WTC11 (cell line): Measurements from ENCODE around the gene TRIM4. TPM values are rescaled to one million over a fixed set of nuclear protein-coding genes. Genes with fewer than 3 reads are reported as not detected.

Source experiments
- ATAC-seq: fragments of 200-7000 bp; cut with Tn5 transposase; 2 replicates; pipeline ENCODE4 v1.10.0; 2021; ENCODE audit warnings: mild to moderate bottlenecking, moderate library complexity
- Bru-seq: library from RNA; stranded (reverse); fragments of 400-500 nt; gene quantifications from one replicate; lab custom pipeline; 2021; lab: Mats Ljungman, UMichigan
- CTCF ChIA-PET: fragments of 300-600 bp; sonication (Branson Sonifier 250); formaldehyde crosslinking; loops from one replicate; lab custom pipeline; 2021; ENCODE audit warnings: antibody characterized with exemption; lab: Charles Lee
- POLR2A ChIA-PET: fragments of 350-600 bp; sonication (Branson Sonifier 250); formaldehyde crosslinking; loops from one replicate; lab custom pipeline; 2021; ENCODE audit warnings: antibody characterized with exemption; lab: Charles Lee
- DNase-seq: peaks from one replicate; pipeline ENCODE4 v3.0.0; 2021; ENCODE audit warnings: low spot score
- H3K27ac Mint-ChIP-seq: 2 replicates; pipeline ENCODE4 v1.8.0; 2021; ENCODE audit warnings: mixed read lengths
- H3K27me3 Mint-ChIP-seq: 2 replicates; pipeline ENCODE4 v1.8.0; 2021; ENCODE audit warnings: low read depth, mild to moderate bottlenecking, moderate library complexity, mixed read lengths
- H3K36me3 Mint-ChIP-seq: 2 replicates; pipeline ENCODE4 v1.8.0; 2021; ENCODE audit warnings: mixed read lengths
- H3K4me1 Mint-ChIP-seq: 2 replicates; pipeline ENCODE4 v1.8.0; 2022; ENCODE audit warnings: mixed read lengths
- H3K4me3 Mint-ChIP-seq: 2 replicates; pipeline ENCODE4 v1.8.0; 2021; ENCODE audit warnings: mild to moderate bottlenecking, moderate library complexity, mixed read lengths
- H3K9me3 Mint-ChIP-seq: 2 replicates; pipeline ENCODE4 v1.8.0; 2021; ENCODE audit warnings: mixed read lengths
- CREM ChIP-seq: sonication (generic); formaldehyde crosslinking; IDR thresholded peaks from 2 replicates; pipeline ENCODE4 v1.8.1; 2022; ENCODE audit warnings: mild to moderate bottlenecking, missing genetic modification reagents, moderate library complexity
- CTCF ChIP-seq: fragments of 200-600 bp; IDR thresholded peaks from 2 replicates; pipeline ENCODE4 v1.8.0; 2022; ENCODE audit warnings: antibody characterized with exemption
- E2F5 ChIP-seq: sonication (generic); formaldehyde crosslinking; IDR thresholded peaks from 2 replicates; pipeline ENCODE4 v1.8.1; 2022; ENCODE audit warnings: mild to moderate bottlenecking, moderate library complexity, missing genetic modification reagents
- ERG ChIP-seq: fragments of 250-450 bp; sonication (Bioruptor Pico); IDR thresholded peaks from 2 replicates; pipeline ENCODE4 v1.8.0; 2021; ENCODE audit warnings: mild to moderate bottlenecking
- ESRRA ChIP-seq: sonication (generic); formaldehyde crosslinking; IDR thresholded peaks from 2 replicates; pipeline ENCODE4 v1.8.1; 2022; ENCODE audit warnings: mild to moderate bottlenecking, missing genetic modification reagents, borderline replicate concordance
- FOXK1 ChIP-seq: sonication (generic); formaldehyde crosslinking; IDR thresholded peaks from 2 replicates; pipeline ENCODE4 v1.8.0; 2022; ENCODE audit warnings: mild to moderate bottlenecking, moderate library complexity, missing genetic modification reagents
- GABPB1 ChIP-seq: sonication (generic); formaldehyde crosslinking; IDR thresholded peaks from 2 replicates; pipeline ENCODE4 v1.8.1; 2023; ENCODE audit warnings: mild to moderate bottlenecking, missing genetic modification reagents
- HMGXB4 ChIP-seq: sonication (generic); formaldehyde crosslinking; IDR thresholded peaks from 2 replicates; pipeline ENCODE4 v1.8.1; 2023; ENCODE audit warnings: mild to moderate bottlenecking, moderate library complexity, missing genetic modification reagents
- JUN ChIP-seq: sonication (generic); formaldehyde crosslinking; IDR thresholded peaks from 2 replicates; pipeline ENCODE4 v1.8.0; 2023; ENCODE audit warnings: mild to moderate bottlenecking, missing genetic modification reagents
- MYBL2 ChIP-seq: sonication (generic); formaldehyde crosslinking; IDR thresholded peaks from 2 replicates; pipeline ENCODE4 v1.8.1; 2023; ENCODE audit warnings: mild to moderate bottlenecking, moderate library complexity, missing genetic modification reagents
- NFATC4 ChIP-seq: fragments of 250-450 bp; sonication (Bioruptor Pico); IDR thresholded peaks from 2 replicates; pipeline ENCODE4 v1.9.0; 2021; ENCODE audit warnings: mild to moderate bottlenecking
- NR2C2 ChIP-seq: sonication (generic); formaldehyde crosslinking; IDR thresholded peaks from 2 replicates; pipeline ENCODE4 v1.8.0; 2022; ENCODE audit warnings: mild to moderate bottlenecking, missing genetic modification reagents
- RELA ChIP-seq: sonication (generic); formaldehyde crosslinking; IDR thresholded peaks from 2 replicates; pipeline ENCODE4 v1.8.1; 2022; ENCODE audit warnings: missing genetic modification reagents, mild to moderate bottlenecking, borderline replicate concordance
- ZMAT4 ChIP-seq: fragments of 250-450 bp; sonication (Bioruptor Pico); IDR thresholded peaks from 2 replicates; pipeline ENCODE4 v1.9.0; 2021; ENCODE audit warnings: mild to moderate bottlenecking
- ZNF281 ChIP-seq: sonication (generic); formaldehyde crosslinking; IDR thresholded peaks from 2 replicates; pipeline ENCODE4 v1.8.0; 2023; ENCODE audit warnings: mild to moderate bottlenecking, missing genetic modification reagents
- ZNF532 ChIP-seq: fragments of 250-450 bp; sonication (Bioruptor Pico); IDR thresholded peaks from 2 replicates; pipeline ENCODE4 v1.9.0; 2021; ENCODE audit warnings: mild to moderate bottlenecking, borderline replicate concordance
- long read RNA-seq, 3 experiments: library from RNA in 1 of 3; library from capped mRNA in 1 of 3; library from polyadenylated mRNA in 1 of 3; unstranded in 2 of 3; stranded (forward) in 1 of 3; transcript quantifications; one replicate each; pipeline ENCODE4 v2.0.0, GENCODE V29; 2021
- total RNA-seq: library from RNA; stranded (reverse); gene quantifications from 3 replicates; pipeline ENCODE4 v1.2.3, GENCODE V29; 2021

The TRIM4 gene
- total RNA-seq (6.6 to 9.8 TPM (median 9.3 TPM) in 3 replicates), Bru-seq, nascent RNA (percentile 72 among the genes with signal in this experiment)
- long read RNA-seq, experiment 1, transcript TRIM4-201 (6 exons, 3,374 nt), result major isoform, 19 of 37 reads
- long read RNA-seq, experiment 1, transcript TRIM4-202 (6 exons, 1,942 nt), result minor isoform, 11 of 37 reads
- long read RNA-seq, experiment 1, partial matches to known transcripts, result 2 of 37 reads
- long read RNA-seq, experiment 1, other reads (novel, unspliced or antisense), result 5 of 37 reads
- long read RNA-seq, experiment 2, partial matches to known transcripts, result 1 of 17 reads
- long read RNA-seq, experiment 2, other reads (novel, unspliced or antisense), result 12 of 17 reads
- long read RNA-seq, experiment 3, result 0 reads

GRCh38 chr7:99918959-99919813 lies at the start of gene TRIM4:
Gene TRIM4 (minus strand): TSS chr7:99919530. CDS start chr7:99919401, 129 bp downstream.
- peaks cover 3% of the 10 kb centered on the region for H3K27me3 Mint-ChIP-seq
- H3K36me3 Mint-ChIP-seq, result peaks cover 42% of the 10 kb centered on the region
- CTCF ChIA-PET, result interaction anchor here (0.6 to 3.6 kb wide), 12 partner anchors 10 to 394 kb away, joined by 3 to 36 read pairs (median 6); partner anchors contain the start of genes GJC3 and ZSCAN25
- H3K27ac Mint-ChIP-seq, result peak within 1 kb of the TSS; percentile 89
- peak; percentile 94 for ATAC-seq
- POLR2A ChIA-PET, result interaction anchor here (0.6 to 1.9 kb wide), 8 partner anchors 25 to 847 kb away, joined by 3 to 10 read pairs (median 6); no protein-coding TSS in a partner anchor
- H3K4me3 Mint-ChIP-seq, result peak within 1 kb of the TSS; percentile 72
- H3K4me1 Mint-ChIP-seq, result peaks cover 7% of the 10 kb centered on the region
- peaks cover 35% of the 10 kb centered on the region for H3K9me3 Mint-ChIP-seq
- TF ChIP-seq CREM (no peak), NR2C2 (peak; percentile 10; the same call in 1 of the 2 replicates), GABPB1 (CRISPR knock-in tag) (peak; percentile 75), ZNF281 (CRISPR knock-in tag) (peak; percentile 63; the same call in 1 of the 2 replicates), HMGXB4 (peak; percentile 49; the same call in 1 of the 2 replicates), NFATC4 (no peak), ZMAT4 (CRISPR knock-in tag) (no peak), E2F5 (peak; percentile 17; the same call in 1 of the 2 replicates), MYBL2 (CRISPR knock-in tag) (no peak), RELA (peak; percentile 49; the same call in 1 of the 2 replicates), FOXK1 (CRISPR knock-in tag) (peak; percentile 18; the same call in 1 of the 2 replicates), ESRRA (no peak)
- peak; percentile 62 for DNase-seq

GRCh38 chr7:99958564-99959227 lies 39.4 kb upstream of the TRIM4 start:
- no peak for ATAC-seq
- DNase-seq, result no peak
- no peaks in the 10 kb centered on the region for H3K36me3 Mint-ChIP-seq
- peaks cover 23% of the 10 kb centered on the region for H3K9me3 Mint-ChIP-seq
- CTCF ChIA-PET, result no interaction called here
- H3K4me3 Mint-ChIP-seq, result no peak overlapping the region
- no peak overlapping the region for H3K27ac Mint-ChIP-seq
- peaks cover 40% of the 10 kb centered on the region for H3K27me3 Mint-ChIP-seq
- TF ChIP-seq ERG (CRISPR knock-in tag) (no peak), CTCF (no peak), ZNF532 (CRISPR knock-in tag) (no peak), JUN (CRISPR knock-in tag) (no peak)
- TF ChIP-seq, all 79 proteins: peak for 0
- peaks cover 3% of the 10 kb centered on the region; the same call in 1 of the 2 replicates for H3K4me1 Mint-ChIP-seq
- POLR2A ChIA-PET, result no interaction called here
